C4-2B (cell line): ENCODE measurements around the gene NAP1L5.

Experiments
- CTCF ChIP-seq: fragments of 450-650 bp; conservative IDR thresholded peaks from 2 replicates; pipeline ENCODE4 v1.5.1; 2017; ENCODE audit warnings: mild to moderate bottlenecking
- ZFX ChIP-seq: fragments of 450-650 bp; IDR thresholded peaks from 2 replicates; pipeline ENCODE4 v1.6.1; 2017

- no peak for TF ChIP-seq CTCF
- TF ChIP-seq ZFX: no peak
Observed at GRCh38 chr4:88693792-88694191, 3.8 kb downstream of the NAP1L5 start.
